Iris pigment epithelial cell (primary cell): Measurements from ENCODE around the gene SWSAP1.

Source experiments
- DNase-seq: peaks from one replicate; pipeline ENCODE4 v3.0.0-alpha.2; 2011; ENCODE audit warnings: low read depth

Gene SWSAP1

GRCh38 chr19:11410682-11411081 lies 36.2 kb downstream of the SWSAP1 start:
- peak; percentile 28 for DNase-seq

- DNase-seq: no peak
These were observed 40.1 kb downstream of the SWSAP1 start for GRCh38 chr19:11414544-11414943.

- no peak for DNase-seq
These were observed 42.0 kb downstream of the SWSAP1 start for GRCh38 chr19:11416346-11417052.

- DNase-seq: no peak
These were observed 43.7 kb downstream of the SWSAP1 start for GRCh38 chr19:11418094-11418548.

GRCh38 chr19:11418549-11419506 lies 44.4 kb downstream of the SWSAP1 start, which contains the start of gene RGL3:
Gene RGL3 (minus strand): TSS chr19:11419314. CDS start chr19:11419278, 36 bp downstream.
- no peak for DNase-seq

GRCh38 chr19:11420429-11421370 lies 46.2 kb downstream of the SWSAP1 start:
- DNase-seq: peak; percentile 22

- no peak for DNase-seq
These were observed 47.1 kb downstream of the SWSAP1 start for GRCh38 chr19:11421371-11422098.

- DNase-seq: peak; percentile 22
These were observed 47.9 kb downstream of the SWSAP1 start for GRCh38 chr19:11422163-11423065.

- DNase-seq: no peak
These were observed 48.8 kb downstream of the SWSAP1 start for GRCh38 chr19:11423164-11423790.

GRCh38 chr19:11423791-11424181 lies 49.3 kb downstream of the SWSAP1 start:
- DNase-seq: no peak
